H1 (cell line): ENCODE results near the gene EPB42. TPM values are rescaled to one million over a fixed set of nuclear protein-coding genes. Genes with fewer than 3 reads are reported as not detected.

Experiments
- BACH1 ChIP-seq: IDR thresholded peaks from 2 replicates; pipeline ENCODE4 v1.6.1; 2012; ENCODE audit warnings: low read length, improper control_type of control experiment
- BRCA1 ChIP-seq: IDR thresholded peaks from 2 replicates; pipeline ENCODE4 v1.6.1; 2012; ENCODE audit warnings: low read depth, low read length, improper control_type of control experiment
- CHD7 ChIP-seq: fragments of 300-600 bp; sonication (generic); IDR thresholded peaks from 2 replicates; pipeline ENCODE4 v1.7.1; 2012; ENCODE audit warnings: low read length, moderate library complexity, mild to moderate bottlenecking, inconsistent platforms; ENCODE audit not compliant: insufficient replicate concordance
- EZH2 ChIP-seq: fragments of 200-600 bp; sonication (generic); IDR thresholded peaks from 2 replicates; pipeline ENCODE4 v1.7.1; 2012; ENCODE audit warnings: low read depth, mild to moderate bottlenecking, moderate library complexity, low read length, inconsistent platforms; ENCODE audit not compliant: severe bottlenecking
- POLR2AphosphoS5 ChIP-seq: IDR thresholded peaks from 2 replicates; pipeline ENCODE4 v1.6.1; 2011; ENCODE audit warnings: low read depth, low read length
- polyA plus RNA-seq, 7 experiments: library from polyadenylated mRNA; depleted of rRNA in 3 of 7; stranded (reverse) in 5 of 7; unstranded in 2 of 7; fragments of >200 nt in 5 of 7; fragments of 200-250 nt in 2 of 7; gene quantifications; 1 replicate in 5 of 7; 2 replicates in 1 of 7; 4 replicates in 1 of 7; pipeline versions ENCODE4 v1.2.1 to v1.2.3, GENCODE V29; 2011 to 2013; ENCODE audit warnings: missing spikeins in 2 of 7, mixed read lengths in 2 of 7
- total RNA-seq: library from RNA; stranded (reverse); fragmentation: NEBNext Ultra II Directional; extraction: Animal tissue kit (Norgen Biotek cat#: 25700); gene quantifications from 2 replicates; pipeline ENCODE4 v1.2.1, GENCODE V29; 2021

EPB42 gene
- total and polyA plus RNA-seq, 2 of the 8 experiments (the other 6 are each of a cell fraction or from before 2014, with no cell fraction given) = not detected

GRCh38 chr15:43258781-43259180 is 38.0 kb upstream of the EPB42 start (continued):
- TF ChIP-seq EZH2 (no peak), CHD7 (no peak), BACH1 (no peak), POLR2AphosphoS5 (no peak), BRCA1 (no peak)
